Upper lobe of left lung (tissue), 4 donors: ENCODE data around the gene PSMB7.

Experiments used
- CTCF ChIP-seq, 6 experiments: fragments of 450-650 bp in 4 of 6; fragments of 200-600 bp in 2 of 6; sonication (generic) in 2 of 6; IDR thresholded peaks; one replicate each; pipeline ENCODE4 v1.5.1; 2016 to 2019; ENCODE audit warnings: antibody characterized with exemption in 6 of 6
- POLR2A ChIP-seq, 4 donors: fragments of 450-650 bp; IDR thresholded peaks; one replicate each; pipeline ENCODE4 v1.5.1; 2016 to 2017; ENCODE audit warnings: antibody characterized with exemption in 4 of 4, mild to moderate bottlenecking in 2 of 4
- POLR2AphosphoS5 ChIP-seq, 2 donors: sonication (generic); formaldehyde crosslinking; IDR thresholded peaks; one replicate each; pipeline ENCODE4 v1.5.1; 2017; ENCODE audit warnings: antibody characterized with exemption in 2 of 2

GRCh38 chr9:124312290-124313265, 102.7 kb downstream of the PSMB7 start:
- TF ChIP-seq CTCF (IDR thresholded peaks at IDR 0.05) (no peak), POLR2A (IDR thresholded peaks at IDR 0.05) (no peak), POLR2AphosphoS5 (IDR thresholded peaks at IDR 0.05) (no peak)
